WTC11 (cell line): ENCODE data around the gene FIGNL2. TPM values are rescaled to one million over a fixed set of nuclear protein-coding genes. Genes with fewer than 3 reads are reported as not detected.

Experiments used
- ATAC-seq: fragments of 200-7000 bp; cut with Tn5 transposase; 2 replicates; pipeline ENCODE4 v1.10.0; 2021; ENCODE audit warnings: mild to moderate bottlenecking, moderate library complexity
- Bru-seq: library from RNA; stranded (reverse); fragments of 400-500 nt; gene quantifications from one replicate; lab custom pipeline; 2021; lab: Mats Ljungman, UMichigan
- CTCF ChIA-PET: fragments of 300-600 bp; sonication (Branson Sonifier 250); formaldehyde crosslinking; loops from one replicate; lab custom pipeline; 2021; ENCODE audit warnings: antibody characterized with exemption; lab: Charles Lee
- POLR2A ChIA-PET: fragments of 350-600 bp; sonication (Branson Sonifier 250); formaldehyde crosslinking; loops from one replicate; lab custom pipeline; 2021; ENCODE audit warnings: antibody characterized with exemption; lab: Charles Lee
- DNase-seq: peaks from one replicate; pipeline ENCODE4 v3.0.0; 2021; ENCODE audit warnings: low spot score
- H3K27ac Mint-ChIP-seq: 2 replicates; pipeline ENCODE4 v1.8.0; 2021; ENCODE audit warnings: mixed read lengths
- H3K27me3 Mint-ChIP-seq: 2 replicates; pipeline ENCODE4 v1.8.0; 2021; ENCODE audit warnings: low read depth, mild to moderate bottlenecking, moderate library complexity, mixed read lengths
- H3K36me3 Mint-ChIP-seq: 2 replicates; pipeline ENCODE4 v1.8.0; 2021; ENCODE audit warnings: mixed read lengths
- H3K4me1 Mint-ChIP-seq: 2 replicates; pipeline ENCODE4 v1.8.0; 2022; ENCODE audit warnings: mixed read lengths
- H3K4me3 Mint-ChIP-seq: 2 replicates; pipeline ENCODE4 v1.8.0; 2021; ENCODE audit warnings: mild to moderate bottlenecking, moderate library complexity, mixed read lengths
- H3K9me3 Mint-ChIP-seq: 2 replicates; pipeline ENCODE4 v1.8.0; 2021; ENCODE audit warnings: mixed read lengths
- ATF6 ChIP-seq: sonication (generic); formaldehyde crosslinking; IDR thresholded peaks from 2 replicates; pipeline ENCODE4 v1.8.1; 2023; ENCODE audit warnings: mild to moderate bottlenecking, missing genetic modification reagents
- EMX1 ChIP-seq: fragments of 250-450 bp; sonication (Bioruptor Pico); IDR thresholded peaks from 2 replicates; pipeline ENCODE4 v1.8.0; 2021; ENCODE audit warnings: mild to moderate bottlenecking
- ESRRA ChIP-seq: sonication (generic); formaldehyde crosslinking; IDR thresholded peaks from 2 replicates; pipeline ENCODE4 v1.8.1; 2022; ENCODE audit warnings: mild to moderate bottlenecking, missing genetic modification reagents, borderline replicate concordance
- ETV6 ChIP-seq: sonication (generic); formaldehyde crosslinking; IDR thresholded peaks from 2 replicates; pipeline ENCODE4 v1.8.1; 2022; ENCODE audit warnings: mild to moderate bottlenecking, missing genetic modification reagents
- FOXK1 ChIP-seq: sonication (generic); formaldehyde crosslinking; IDR thresholded peaks from 2 replicates; pipeline ENCODE4 v1.8.0; 2022; ENCODE audit warnings: mild to moderate bottlenecking, moderate library complexity, missing genetic modification reagents
- HMGXB4 ChIP-seq: sonication (generic); formaldehyde crosslinking; IDR thresholded peaks from 2 replicates; pipeline ENCODE4 v1.8.1; 2023; ENCODE audit warnings: mild to moderate bottlenecking, moderate library complexity, missing genetic modification reagents
- JUN ChIP-seq: sonication (generic); formaldehyde crosslinking; IDR thresholded peaks from 2 replicates; pipeline ENCODE4 v1.8.0; 2023; ENCODE audit warnings: mild to moderate bottlenecking, missing genetic modification reagents
- NFYB ChIP-seq: sonication (generic); formaldehyde crosslinking; conservative IDR thresholded peaks from 2 replicates; pipeline ENCODE4 v1.8.0; 2022; ENCODE audit warnings: low read depth, missing genetic modification reagents
- NR1H2 ChIP-seq: sonication (generic); formaldehyde crosslinking; IDR thresholded peaks from 2 replicates; pipeline ENCODE4 v1.9.0; 2021; ENCODE audit warnings: mild to moderate bottlenecking, moderate library complexity, missing genetic modification reagents
- NR3C1 ChIP-seq: sonication (generic); formaldehyde crosslinking; conservative IDR thresholded peaks from 2 replicates; pipeline ENCODE4 v1.8.1; 2023; ENCODE audit warnings: low read depth, mild to moderate bottlenecking, missing genetic modification reagents
- TEAD1 ChIP-seq: sonication (generic); formaldehyde crosslinking; IDR thresholded peaks from 2 replicates; pipeline ENCODE4 v1.8.0; 2022; ENCODE audit warnings: mild to moderate bottlenecking, missing genetic modification reagents
- TEAD4 ChIP-seq: sonication (generic); formaldehyde crosslinking; IDR thresholded peaks from 2 replicates; pipeline ENCODE4 v1.8.0; 2022; ENCODE audit warnings: mild to moderate bottlenecking, missing genetic modification reagents
- ZNF121 ChIP-seq: sonication (generic); formaldehyde crosslinking; IDR thresholded peaks from 2 replicates; pipeline ENCODE4 v1.8.0; 2023; ENCODE audit warnings: missing genetic modification reagents
- ZNF317 ChIP-seq: sonication (generic); formaldehyde crosslinking; IDR thresholded peaks from 2 replicates; pipeline ENCODE4 v1.8.1; 2023; ENCODE audit warnings: low read depth, mild to moderate bottlenecking, moderate library complexity, missing genetic modification reagents, borderline replicate concordance
- long read RNA-seq, 3 experiments: library from RNA in 1 of 3; library from capped mRNA in 1 of 3; library from polyadenylated mRNA in 1 of 3; unstranded in 2 of 3; stranded (forward) in 1 of 3; transcript quantifications; one replicate each; pipeline ENCODE4 v2.0.0, GENCODE V29; 2021
- total RNA-seq: library from RNA; stranded (reverse); gene quantifications from 3 replicates; pipeline ENCODE4 v1.2.3, GENCODE V29; 2021
- TF ChIP-seq, protein P1 (sequence below): sonication (generic); formaldehyde crosslinking; IDR thresholded peaks from 2 replicates; pipeline ENCODE4 v1.8.1; 2022; ENCODE audit warnings: mild to moderate bottlenecking, missing genetic modification reagents, moderate library complexity, borderline replicate concordance
- TF ChIP-seq, protein P2 (sequence below): sonication (generic); formaldehyde crosslinking; conservative IDR thresholded peaks from 2 replicates; pipeline ENCODE4 v1.8.1; 2022; ENCODE audit warnings: mild to moderate bottlenecking, missing genetic modification reagents
- TF ChIP-seq, protein P3 (sequence below): fragments of 250-450 bp; sonication (Bioruptor Pico); IDR thresholded peaks from 2 replicates; pipeline ENCODE4 v1.9.0; 2021; ENCODE audit warnings: moderate library complexity, mild to moderate bottlenecking, inconsistent platforms, borderline replicate concordance

The FIGNL2 gene, protein sequence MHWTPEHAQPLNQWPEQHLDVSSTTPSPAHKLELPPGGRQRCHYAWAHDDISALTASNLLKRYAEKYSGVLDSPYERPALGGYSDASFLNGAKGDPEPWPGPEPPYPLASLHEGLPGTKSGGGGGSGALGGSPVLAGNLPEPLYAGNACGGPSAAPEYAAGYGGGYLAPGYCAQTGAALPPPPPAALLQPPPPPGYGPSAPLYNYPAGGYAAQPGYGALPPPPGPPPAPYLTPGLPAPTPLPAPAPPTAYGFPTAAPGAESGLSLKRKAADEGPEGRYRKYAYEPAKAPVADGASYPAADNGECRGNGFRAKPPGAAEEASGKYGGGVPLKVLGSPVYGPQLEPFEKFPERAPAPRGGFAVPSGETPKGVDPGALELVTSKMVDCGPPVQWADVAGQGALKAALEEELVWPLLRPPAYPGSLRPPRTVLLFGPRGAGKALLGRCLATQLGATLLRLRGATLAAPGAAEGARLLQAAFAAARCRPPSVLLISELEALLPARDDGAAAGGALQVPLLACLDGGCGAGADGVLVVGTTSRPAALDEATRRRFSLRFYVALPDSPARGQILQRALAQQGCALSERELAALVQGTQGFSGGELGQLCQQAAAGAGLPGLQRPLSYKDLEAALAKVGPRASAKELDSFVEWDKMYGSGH
- total RNA-seq (9.9 to 10.3 TPM (median 10.0 TPM) in 3 replicates), Bru-seq, nascent RNA (percentile 53 among the genes with signal in this experiment)
- long read RNA-seq, experiment 1, full-length matches to known transcripts, result 3 of 10 reads
- long read RNA-seq, experiment 1, partial matches to known transcripts, result 0 of 10 reads
- long read RNA-seq, experiment 1, other reads (novel, unspliced or antisense), result 7 of 10 reads
- long read RNA-seq, experiment 2, full-length matches to known transcripts, result 1 of 15 reads
- long read RNA-seq, experiment 2, partial matches to known transcripts, result 0 of 15 reads
- long read RNA-seq, experiment 2, other reads (novel, unspliced or antisense), result 14 of 15 reads
- long read RNA-seq, experiment 3, result 0 reads

- CTCF ChIA-PET, result interaction anchor here (0.6 to 2.5 kb wide), 13 partner anchors 9 to 321 kb away, joined by 3 to 25 read pairs (median 5); no protein-coding TSS in a partner anchor
- POLR2A ChIA-PET, result interaction anchor here (1.5 kb wide), 1 partner anchor 22 kb away, joined by 3 read pairs; no protein-coding TSS in a partner anchor
- Mint-ChIP-seq H3K4me1 (peaks cover 49% of the 10 kb centered on the region), H3K9me3 (no peaks in the 10 kb centered on the region), H3K27ac (no peak within 1 kb of the TSS), H3K27me3 (peaks cover 62% of the 10 kb centered on the region)
- peak; percentile 6 for ATAC-seq
- peak; percentile 43 for DNase-seq
- 0 out of 2 replicates have a peak, but pooled peaks have one; percentile 27 for TF ChIP-seq HMGXB4 (CRISPR knock-in tag)
- TF ChIP-seq EMX1 (CRISPR knock-in tag), result no peak
- TF ChIP-seq, all 79 proteins: peak for 1
- H3K36me3 Mint-ChIP-seq, result no peaks in the 10 kb centered on the region
- H3K4me3 Mint-ChIP-seq, result peak within 1 kb of the TSS; percentile 75
Observed at GRCh38 chr12:51848326-51848727, at the start of gene FIGNL2. Gene FIGNL2, minus strand, starts transcription at chr12:51848718. Its CDS starts 26,305 bp downstream, at chr12:51822413.

GRCh38 chr12:51897181-51897580 is 48.7 kb upstream of the FIGNL2 start:
- H3K9me3 Mint-ChIP-seq, result no peaks in the 10 kb centered on the region
- no peak for DNase-seq
- no peak overlapping the region for H3K27ac Mint-ChIP-seq
- no peaks in the 10 kb centered on the region for H3K36me3 Mint-ChIP-seq
- H3K27me3 Mint-ChIP-seq, result 0 out of 2 replicates have a peak, but pooled peaks cover 2% of the 10 kb centered on the region
- ATAC-seq, result no peak
- TF ChIP-seq, protein P1, sequence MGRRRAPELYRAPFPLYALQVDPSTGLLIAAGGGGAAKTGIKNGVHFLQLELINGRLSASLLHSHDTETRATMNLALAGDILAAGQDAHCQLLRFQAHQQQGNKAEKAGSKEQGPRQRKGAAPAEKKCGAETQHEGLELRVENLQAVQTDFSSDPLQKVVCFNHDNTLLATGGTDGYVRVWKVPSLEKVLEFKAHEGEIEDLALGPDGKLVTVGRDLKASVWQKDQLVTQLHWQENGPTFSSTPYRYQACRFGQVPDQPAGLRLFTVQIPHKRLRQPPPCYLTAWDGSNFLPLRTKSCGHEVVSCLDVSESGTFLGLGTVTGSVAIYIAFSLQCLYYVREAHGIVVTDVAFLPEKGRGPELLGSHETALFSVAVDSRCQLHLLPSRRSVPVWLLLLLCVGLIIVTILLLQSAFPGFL, result no peak
- TF ChIP-seq ATF6 (CRISPR knock-in tag), result no peak
- no peak overlapping the region for H3K4me3 Mint-ChIP-seq
- CTCF ChIA-PET, result interaction anchor here (2.1 to 6.4 kb wide), 3 partner anchors 17 to 74 kb away, joined by 6 to 91 read pairs (median 43); no protein-coding TSS in a partner anchor
- POLR2A ChIA-PET, result interaction anchor here (0.9 kb wide), 1 partner anchor 24 kb away, joined by 3 read pairs; no protein-coding TSS in a partner anchor
- peaks cover 2% of the 10 kb centered on the region; the same call in 1 of the 2 replicates for H3K4me1 Mint-ChIP-seq

- POLR2A ChIA-PET, result no interaction called here
- Mint-ChIP-seq H3K27ac (no peak overlapping the region), H3K4me3 (no peak overlapping the region), H3K27me3 (0 out of 2 replicates have a peak, but pooled peaks cover 2% of the 10 kb centered on the region), H3K9me3 (no peaks in the 10 kb centered on the region), H3K36me3 (no peaks in the 10 kb centered on the region), H3K4me1 (peaks cover 2% of the 10 kb centered on the region; the same call in 1 of the 2 replicates)
- ATAC-seq (no peak; the same call in 1 of the 2 replicates), DNase-seq (no peak)
- CTCF ChIA-PET, result interaction anchor here (0.9 to 6.4 kb wide), 8 partner anchors 18 to 127 kb away, joined by 3 to 91 read pairs (median 8); no protein-coding TSS in a partner anchor
- TF ChIP-seq ETV6 (CRISPR knock-in tag) (no peak), JUN (no peak), FOXK1 (CRISPR knock-in tag) (no peak), TEAD4 (CRISPR knock-in tag) (no peak), ZNF121 (CRISPR knock-in tag) (no peak), ATF6 (CRISPR knock-in tag) (no peak), TEAD1 (no peak), NR1H2 (CRISPR knock-in tag) (no peak), ESRRA (CRISPR knock-in tag) (no peak), NR3C1 (CRISPR knock-in tag) (no peak), NFYB (no peak), ZNF317 (no peak)
- TF ChIP-seq, protein P2, sequence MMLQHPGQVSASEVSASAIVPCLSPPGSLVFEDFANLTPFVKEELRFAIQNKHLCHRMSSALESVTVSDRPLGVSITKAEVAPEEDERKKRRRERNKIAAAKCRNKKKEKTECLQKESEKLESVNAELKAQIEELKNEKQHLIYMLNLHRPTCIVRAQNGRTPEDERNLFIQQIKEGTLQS, result no peak
- TF ChIP-seq, protein P3, sequence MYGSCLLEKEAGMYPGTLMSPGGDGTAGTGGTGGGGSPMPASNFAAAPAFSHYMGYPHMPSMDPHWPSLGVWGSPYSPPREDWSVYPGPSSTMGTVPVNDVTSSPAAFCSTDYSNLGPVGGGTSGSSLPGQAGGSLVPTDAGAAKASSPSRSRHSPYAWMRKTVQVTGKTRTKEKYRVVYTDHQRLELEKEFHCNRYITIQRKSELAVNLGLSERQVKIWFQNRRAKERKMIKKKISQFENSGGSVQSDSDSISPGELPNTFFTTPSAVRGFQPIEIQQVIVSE (CRISPR knock-in tag), result no peak
Observed at GRCh38 chr12:51896236-51896635, 47.7 kb upstream of the FIGNL2 start.
